Peyer's patch (tissue), 4 donors: ENCODE measurements around the gene ANKMY2.
"Not testable (repeated sequence)": the region's sequence is repeated elsewhere in the genome, so short reads cannot be mapped to it uniquely, and the experiment has no call there.

ENCODE experiments used
- POLR2A ChIP-seq, 2 donors: fragments of 450-650 bp; IDR thresholded peaks; one replicate each; pipeline ENCODE4 v1.5.1; 2017; ENCODE audit warnings: antibody characterized with exemption in 2 of 2, mild to moderate bottlenecking in 2 of 2, moderate library complexity in 2 of 2
- TF ChIP-seq, protein P1 (sequence below), 6 experiments: fragments of 450-650 bp in 4 of 6; fragments of 200-600 bp in 2 of 6; sonication (generic) in 1 of 6; IDR thresholded peaks; one replicate each; pipeline ENCODE4 v1.5.1; 2017 to 2019; ENCODE audit warnings: antibody characterized with exemption in 6 of 6, mild to moderate bottlenecking in 3 of 6, moderate library complexity in 1 of 6

DNA sequence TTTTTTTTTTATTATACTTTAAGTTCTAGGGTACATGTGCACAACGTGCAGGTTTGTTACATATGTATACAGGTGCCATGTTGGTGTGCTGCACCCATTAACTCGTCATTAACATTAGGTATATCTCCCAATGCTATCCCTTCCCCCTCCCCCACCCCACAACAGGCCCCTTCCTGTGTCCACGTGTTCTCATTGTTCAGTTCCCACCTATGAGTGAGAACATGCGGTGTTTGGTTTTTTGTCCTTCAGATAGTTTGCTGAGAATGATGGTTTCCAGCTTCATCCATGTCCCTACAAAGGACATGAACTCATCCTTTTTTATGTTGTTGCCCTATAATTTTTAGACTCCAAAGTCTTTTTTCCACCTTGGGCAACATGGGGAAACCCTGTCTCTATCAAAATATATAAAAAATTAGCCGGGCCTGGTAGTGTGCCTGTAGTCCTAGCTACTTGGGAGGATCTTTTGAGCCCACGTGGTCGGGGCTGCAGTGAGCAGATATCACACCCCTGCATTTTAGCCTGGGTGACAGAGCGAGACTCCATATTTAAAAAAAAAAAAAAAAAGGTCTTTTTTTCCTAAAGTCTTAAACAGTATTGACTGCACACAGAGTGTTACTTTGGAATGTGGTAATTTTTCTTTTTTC is 14.4 kb upstream of the ANKMY2 start:
- TF ChIP-seq POLR2A (IDR thresholded peaks at IDR 0.05), result not testable (repeated sequence)
- TF ChIP-seq, protein P1, sequence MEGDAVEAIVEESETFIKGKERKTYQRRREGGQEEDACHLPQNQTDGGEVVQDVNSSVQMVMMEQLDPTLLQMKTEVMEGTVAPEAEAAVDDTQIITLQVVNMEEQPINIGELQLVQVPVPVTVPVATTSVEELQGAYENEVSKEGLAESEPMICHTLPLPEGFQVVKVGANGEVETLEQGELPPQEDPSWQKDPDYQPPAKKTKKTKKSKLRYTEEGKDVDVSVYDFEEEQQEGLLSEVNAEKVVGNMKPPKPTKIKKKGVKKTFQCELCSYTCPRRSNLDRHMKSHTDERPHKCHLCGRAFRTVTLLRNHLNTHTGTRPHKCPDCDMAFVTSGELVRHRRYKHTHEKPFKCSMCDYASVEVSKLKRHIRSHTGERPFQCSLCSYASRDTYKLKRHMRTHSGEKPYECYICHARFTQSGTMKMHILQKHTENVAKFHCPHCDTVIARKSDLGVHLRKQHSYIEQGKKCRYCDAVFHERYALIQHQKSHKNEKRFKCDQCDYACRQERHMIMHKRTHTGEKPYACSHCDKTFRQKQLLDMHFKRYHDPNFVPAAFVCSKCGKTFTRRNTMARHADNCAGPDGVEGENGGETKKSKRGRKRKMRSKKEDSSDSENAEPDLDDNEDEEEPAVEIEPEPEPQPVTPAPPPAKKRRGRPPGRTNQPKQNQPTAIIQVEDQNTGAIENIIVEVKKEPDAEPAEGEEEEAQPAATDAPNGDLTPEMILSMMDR (IDR thresholded peaks at IDR 0.05), result not testable (repeated sequence)
